Kidney (tissue), 14 donors: ENCODE data around the gene TP53BP1. TPM values are rescaled to one million over a fixed set of nuclear protein-coding genes. Genes with fewer than 3 reads are reported as not detected.

ENCODE experiments used
- DNase-seq, 5 donors: peaks; one replicate each; pipeline ENCODE4 v3.0.0-alpha.2; 2013 to 2020
- FAIRE-seq: peaks from 2 replicates; lab custom pipeline; 2012; peaks lifted over from hg19 to GRCh38; lab: Jason Lieb, UNC
- H3K27ac ChIP-seq, 2 donors: one replicate each; pipeline ENCODE4 v1.7.0; 2013; ENCODE audit warnings: low read depth in 2 of 2, low read length in 2 of 2, inconsistent platforms in 1 of 2
- H3K27me3 ChIP-seq: one replicate; pipeline ENCODE4 v1.7.1; 2013; ENCODE audit warnings: low read length, inconsistent platforms; ENCODE audit not compliant: control insufficient read depth, insufficient read depth
- H3K36me3 ChIP-seq, 3 donors: one replicate each; pipeline versions ENCODE4 v1.7.0 to v1.7.1; 2013; ENCODE audit warnings: low read length in 3 of 3, control low read depth in 1 of 3, inconsistent platforms in 1 of 3; ENCODE audit not compliant: insufficient read depth in 3 of 3, control insufficient read depth in 2 of 3
- H3K4me1 ChIP-seq, 3 donors: one replicate each; pipeline versions ENCODE4 v1.7.0 to v1.7.1; 2013; ENCODE audit warnings: low read length in 3 of 3, inconsistent platforms in 1 of 3, low read depth in 1 of 3; ENCODE audit not compliant: control insufficient read depth in 2 of 3, insufficient read depth in 2 of 3
- H3K4me3 ChIP-seq, 3 donors: one replicate each; pipeline versions ENCODE4 v1.7.0 to v1.8.1; 2013; ENCODE audit warnings: low read length in 3 of 3, control low read depth in 1 of 3, inconsistent platforms in 1 of 3
- H3K9ac ChIP-seq, 3 donors: one replicate each; pipeline versions ENCODE4 v1.7.0 to v1.7.1; 2013; ENCODE audit warnings: low read length in 3 of 3, control low read depth in 1 of 3, inconsistent platforms in 1 of 3
- H3K9me3 ChIP-seq, 3 donors: one replicate each; pipeline versions ENCODE4 v1.7.0 to v1.7.1; 2013; ENCODE audit warnings: low read length in 3 of 3, control low read depth in 1 of 3, inconsistent platforms in 1 of 3; ENCODE audit not compliant: control insufficient read depth in 2 of 3, insufficient read depth in 1 of 3
- CTCF ChIP-seq: IDR thresholded peaks from 3 replicates; pipeline ENCODE4 v1.5.1; 2012; ENCODE audit warnings: mild to moderate bottlenecking, moderate library complexity, borderline replicate concordance; ENCODE audit not compliant: insufficient read depth; ENCODE audit errors: extremely low read depth
- intact Hi-C: fragments of 100-400 bp; cut with DNase I; formaldehyde crosslinking; loops from one replicate; pipeline ENCODE4 v1.11.1; 2022
- polyA plus RNA-seq: library from polyadenylated mRNA; stranded (reverse); fragments of 350-450 nt; fragmentation: Illumina TruSeq; extraction: RNeasy Lipid Tissue Mini Kit (QIAGEN cat#74804); gene quantifications from one replicate; pipeline ENCODE4 v1.2.3, GENCODE V29; 2014; ENCODE audit warnings: low read depth, low replicate concordance; ENCODE audit not compliant: insufficient read depth
- total RNA-seq: library from RNA; stranded (reverse); fragmentation: NEBNext Ultra II Directional; extraction: Animal tissue kit (Norgen Biotek cat#: 25700); gene quantifications from one replicate; pipeline ENCODE4 v1.2.1, GENCODE V29; 2021
- donor health status: control.
- donor health status: control.
- donor health status: control.
- donor health status: control.
- donor health status: control.
- donor health status: DM: yes; HTN: yes; CAD: no.
- donor health status: Normal renal cell carcinoma (clear cell type).

TP53BP1 gene
- total and polyA plus RNA-seq, 2 donors from 2014 or later: 15.9 to 47.4 TPM

- H3K27me3 ChIP-seq: no peaks in the 10 kb centered on the region
- peaks cover under 1 to 11% (median 7%) of the 10 kb centered on the region in 3 donors for H3K36me3 ChIP-seq
- no peak overlapping the region for H3K9ac ChIP-seq
- no peak overlapping the region for H3K27ac ChIP-seq
- no peaks in the 10 kb centered on the region for H3K4me1 ChIP-seq
- no peak overlapping the region for H3K4me3 ChIP-seq
- TF ChIP-seq CTCF: no peak
- FAIRE-seq: no peak
- H3K9me3 ChIP-seq: no peaks in the 10 kb centered on the region
- no peak for DNase-seq
- intact Hi-C loops: no loop called here
Measured at GRCh38 chr15:43449981-43450380, 43.0 kb downstream of the TP53BP1 start.

- Histone ChIP-seq H3K27me3 (no peaks in the 10 kb centered on the region), H3K9ac (no peak overlapping the region), H3K9me3 (no peaks in the 10 kb centered on the region), H3K4me3 (no peak overlapping the region), H3K36me3 (peaks cover 6 to 13% (median 7%) of the 10 kb centered on the region in 3 donors), H3K4me1 (no peaks in the 10 kb centered on the region), H3K27ac (no peak overlapping the region)
- FAIRE-seq (no peak), DNase-seq (no peak)
- TF ChIP-seq CTCF: no peak
- intact Hi-C loops: no loop called here
Measured at GRCh38 chr15:43446344-43446743, 46.6 kb downstream of the TP53BP1 start.

DNA sequence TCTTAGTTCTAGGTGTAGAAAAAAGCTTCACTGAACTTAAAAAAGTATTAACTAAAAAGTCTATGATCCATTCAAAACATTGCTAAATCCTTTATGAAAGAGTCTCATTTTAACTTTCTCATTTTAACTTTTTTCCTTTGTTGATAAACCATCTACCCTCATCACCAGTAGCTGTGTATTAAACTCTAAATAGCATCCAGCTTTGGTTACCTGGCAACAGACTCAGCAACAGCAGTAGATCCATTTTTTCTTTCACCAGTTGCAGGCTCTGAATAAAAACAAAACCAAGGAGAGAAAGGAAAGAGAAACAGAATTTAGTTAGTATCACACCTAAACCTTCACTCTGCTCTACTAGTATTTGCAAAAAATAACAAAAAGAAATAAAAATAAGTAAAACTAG, 51.6 kb downstream of the TP53BP1 start:
- intact Hi-C loops: no loop called here
- no peak overlapping the region for H3K4me3 ChIP-seq
- peak in 1 of 5 donors; percentile 3 for DNase-seq
- peaks cover 8 to 30% (median 14%) of the 10 kb centered on the region in 3 donors for H3K36me3 ChIP-seq
- H3K27ac ChIP-seq: no peak overlapping the region
- H3K27me3 ChIP-seq: no peaks in the 10 kb centered on the region
- no peak for TF ChIP-seq CTCF
- no peak for FAIRE-seq
- no peaks in the 10 kb centered on the region for H3K9me3 ChIP-seq
- H3K9ac ChIP-seq: no peak overlapping the region
- H3K4me1 ChIP-seq: no peaks in the 10 kb centered on the region

- Histone ChIP-seq H3K4me3 (no peak overlapping the region), H3K9ac (no peak overlapping the region), H3K27ac (no peak overlapping the region), H3K9me3 (no peaks in the 10 kb centered on the region), H3K27me3 (no peaks in the 10 kb centered on the region), H3K36me3 (peaks cover 6 to 30% (median 14%) of the 10 kb centered on the region in 3 donors), H3K4me1 (no peaks in the 10 kb centered on the region)
- intact Hi-C loops: no loop called here
- peak in 2 of 5 donors; percentile 6 to 32 for DNase-seq
- no peak for FAIRE-seq
- peak; percentile 21 for TF ChIP-seq CTCF
Measured at GRCh38 chr15:43440721-43441281, 52.2 kb downstream of the TP53BP1 start.
